ENCODE data around the gene ATP10A.
"Not testable (repeated sequence)": the region's sequence is repeated elsewhere in the genome, so short reads cannot be mapped to it uniquely, and the experiment has no call there.

Gene ATP10A

DNA sequence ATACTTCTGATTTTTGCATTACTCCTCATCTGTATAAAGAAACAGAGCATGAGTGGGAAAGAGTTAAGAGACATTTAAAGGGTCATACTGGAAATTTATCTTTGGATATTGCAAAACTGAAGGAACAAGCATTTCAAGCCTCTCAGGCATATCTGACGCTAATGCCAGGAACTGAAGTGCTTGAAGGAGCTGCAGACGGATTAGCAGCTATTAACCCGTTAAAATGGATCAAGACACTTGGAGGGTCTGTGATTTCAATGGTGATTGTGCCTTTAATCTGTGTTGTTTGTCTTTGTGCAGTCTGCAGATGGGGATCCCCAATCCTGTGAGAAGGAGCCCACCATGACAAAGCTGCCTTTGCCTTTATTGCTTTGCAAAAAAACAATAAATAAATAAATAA, 221.8 kb downstream of the ATP10A start:
- DNase-seq = no peak

DNA sequence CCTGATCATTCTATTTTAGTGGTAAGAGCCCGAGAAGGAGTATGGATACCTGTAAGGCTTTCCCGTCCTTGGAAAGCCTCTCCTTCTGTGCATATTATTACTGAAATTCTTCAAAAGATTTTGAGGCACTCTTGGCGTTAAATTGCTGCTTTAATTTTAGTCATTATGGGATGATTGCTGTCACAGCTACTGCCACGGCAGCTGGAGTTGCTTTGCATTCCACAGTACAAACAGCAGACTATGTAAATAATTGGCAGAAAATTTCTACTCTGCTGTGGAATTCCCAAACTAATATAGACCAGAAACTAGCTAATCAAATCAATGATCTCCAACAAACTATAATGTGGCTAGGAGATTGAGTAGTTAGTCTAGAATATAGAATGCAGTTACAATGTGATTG, 222.2 kb downstream of the ATP10A start:
- not testable (repeated sequence) for DNase-seq

DNA sequence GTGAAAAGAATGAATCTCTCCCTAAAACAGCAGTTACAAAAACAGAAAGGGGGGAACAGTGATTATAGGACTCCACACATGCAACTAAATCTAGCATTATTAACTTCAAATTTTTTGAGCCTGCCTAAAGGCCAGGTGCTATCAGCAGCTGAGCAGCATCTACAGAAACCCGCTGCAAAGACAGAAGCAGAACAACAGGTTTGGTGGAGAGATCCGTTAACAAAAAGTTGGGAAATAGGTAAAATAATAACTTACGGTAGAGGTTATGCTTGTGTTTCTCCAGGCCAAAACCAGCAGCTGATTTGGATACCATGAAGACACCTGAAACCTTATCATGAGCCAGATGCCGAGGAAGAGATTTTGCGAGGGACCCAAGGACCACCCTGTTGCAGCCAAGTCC, 222.7 kb downstream of the ATP10A start:
- DNase-seq = no peak

DNA sequence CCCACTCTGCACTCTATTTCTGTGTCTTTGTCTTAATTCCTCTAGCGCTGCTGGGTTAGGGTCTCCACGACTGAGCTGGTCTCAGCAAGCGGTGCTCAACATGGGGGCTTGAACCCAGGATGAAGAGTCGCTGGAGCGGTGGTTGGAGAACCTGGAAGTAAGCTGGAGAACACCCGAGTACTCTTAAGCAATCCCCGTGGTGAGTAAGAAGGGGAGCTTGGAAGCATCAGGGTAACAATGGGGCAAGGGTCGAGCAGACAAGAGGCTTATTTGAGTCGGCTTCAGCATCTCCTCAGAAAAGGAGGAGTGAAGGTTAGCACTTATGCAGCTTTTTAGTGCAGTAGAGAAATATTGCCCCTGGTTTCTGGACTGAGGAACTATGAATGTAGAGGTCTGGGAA, 226.6 kb downstream of the ATP10A start:
- not testable (repeated sequence) for DNase-seq

DNA sequence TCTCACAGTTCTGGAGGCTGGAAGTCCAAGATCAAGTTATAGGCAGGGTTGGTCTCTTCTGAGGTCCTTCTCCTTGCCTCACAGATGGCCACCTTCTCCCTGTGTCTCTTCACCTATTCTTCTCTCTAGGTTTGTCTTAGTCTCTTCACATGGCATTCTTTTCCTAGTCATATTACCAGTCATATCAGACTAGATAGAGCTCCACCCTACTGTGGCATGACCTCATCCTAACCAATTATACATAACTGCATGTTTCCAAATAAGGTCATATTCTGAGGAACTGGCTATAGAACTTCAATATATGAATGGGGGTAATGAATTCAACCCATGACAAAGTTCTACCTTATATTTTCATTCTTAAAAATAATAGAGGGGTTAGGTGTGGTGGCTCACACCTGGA, 227.9 kb downstream of the ATP10A start:
- no peak for DNase-seq

DNA sequence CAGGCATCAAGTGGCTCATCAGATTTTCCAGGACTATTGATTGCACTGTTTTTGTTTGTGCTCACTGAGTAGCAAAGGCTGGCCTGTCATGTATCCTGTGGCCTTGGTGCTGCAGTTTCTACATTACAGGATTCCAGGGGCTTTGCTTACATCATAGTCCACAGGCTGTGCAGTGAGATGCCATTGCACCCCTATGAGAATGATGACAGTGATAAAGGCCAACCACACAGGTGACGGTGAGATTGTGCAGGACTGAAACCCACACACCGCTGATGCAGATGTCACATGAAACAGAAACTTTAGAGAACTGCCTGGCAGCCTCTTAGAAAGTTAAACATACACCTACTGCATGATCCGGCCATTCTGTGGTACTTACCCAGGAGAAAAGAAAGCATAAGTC, 229.3 kb downstream of the ATP10A start:
- no peak for DNase-seq

DNA sequence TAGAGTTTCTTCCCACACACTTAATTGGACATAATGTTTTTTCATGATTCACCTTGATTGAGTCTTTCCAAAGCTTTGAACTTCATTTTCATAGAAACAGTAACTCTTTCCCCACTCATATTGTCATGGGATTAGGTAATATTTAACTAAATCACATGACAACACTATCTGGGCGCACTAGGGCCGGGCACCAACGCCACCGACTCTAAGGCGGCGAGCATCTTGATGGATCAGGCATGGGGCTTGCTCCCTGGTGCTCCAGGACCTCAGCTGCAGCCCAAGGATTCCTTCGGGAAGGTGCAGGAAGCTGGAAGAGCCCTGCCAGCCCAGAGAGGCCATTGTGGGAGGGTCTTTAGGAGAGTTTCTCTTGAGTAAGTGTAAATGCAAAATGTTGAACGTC, 231.2 kb downstream of the ATP10A start:
- no peak for DNase-seq
